ENCODE measurements around the gene MDGA2.

MDGA2 gene

GRCh38 chr14:47471075-47471474 is 204.3 kb downstream of the MDGA2 start:
- FAIRE-seq, result no peak

DNA sequence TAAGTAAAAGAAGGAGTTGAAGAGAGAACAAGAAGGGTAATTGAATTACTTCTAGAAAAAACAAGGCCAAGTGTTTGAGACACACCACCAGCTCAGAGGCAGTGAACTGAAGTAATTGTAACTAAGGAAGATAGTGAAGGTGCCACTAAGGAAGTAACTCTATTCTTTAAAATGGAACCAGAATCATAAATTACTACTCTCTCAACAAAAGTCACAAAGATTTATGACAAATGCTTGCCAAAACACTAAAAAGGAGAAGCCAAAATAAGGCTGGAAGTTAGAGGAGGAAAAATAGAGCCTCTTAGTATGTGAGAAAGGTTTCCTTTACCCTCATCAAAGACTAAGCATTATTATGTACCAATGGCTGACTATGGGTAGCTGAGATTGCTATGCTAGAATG is 208.5 kb downstream of the MDGA2 start:
- FAIRE-seq, result no peak

GRCh38 chr14:47454025-47454424 is 221.4 kb downstream of the MDGA2 start:
- no peak for FAIRE-seq

DNA sequence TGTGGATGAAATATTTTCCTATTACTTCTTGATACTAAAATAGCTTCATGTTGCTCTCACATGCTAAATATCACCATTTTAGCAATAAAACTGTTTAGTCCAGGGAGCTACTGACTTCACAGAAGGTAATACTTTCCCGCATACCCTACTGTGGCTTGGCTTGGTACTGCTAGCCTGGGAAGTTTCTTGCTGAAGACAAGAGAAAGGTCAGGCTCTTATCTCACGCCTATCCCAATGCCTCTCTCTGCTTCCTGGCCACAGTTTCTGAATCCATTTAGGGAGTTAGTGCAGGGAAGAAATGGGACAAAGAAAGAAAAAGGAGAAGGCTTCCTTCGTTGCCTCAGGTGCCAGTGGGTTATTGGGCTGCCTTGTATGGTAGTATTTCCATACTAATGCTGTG is 228.3 kb downstream of the MDGA2 start:
- no peak for FAIRE-seq

GRCh38 chr14:47442211-47442610 is 233.2 kb downstream of the MDGA2 start:
- no peak for FAIRE-seq

- FAIRE-seq, result no peak
Observed at GRCh38 chr14:47439953-47440352, 235.5 kb downstream of the MDGA2 start.

GRCh38 chr14:47438650-47439140 is 236.7 kb downstream of the MDGA2 start:
- FAIRE-seq, result no peak

DNA sequence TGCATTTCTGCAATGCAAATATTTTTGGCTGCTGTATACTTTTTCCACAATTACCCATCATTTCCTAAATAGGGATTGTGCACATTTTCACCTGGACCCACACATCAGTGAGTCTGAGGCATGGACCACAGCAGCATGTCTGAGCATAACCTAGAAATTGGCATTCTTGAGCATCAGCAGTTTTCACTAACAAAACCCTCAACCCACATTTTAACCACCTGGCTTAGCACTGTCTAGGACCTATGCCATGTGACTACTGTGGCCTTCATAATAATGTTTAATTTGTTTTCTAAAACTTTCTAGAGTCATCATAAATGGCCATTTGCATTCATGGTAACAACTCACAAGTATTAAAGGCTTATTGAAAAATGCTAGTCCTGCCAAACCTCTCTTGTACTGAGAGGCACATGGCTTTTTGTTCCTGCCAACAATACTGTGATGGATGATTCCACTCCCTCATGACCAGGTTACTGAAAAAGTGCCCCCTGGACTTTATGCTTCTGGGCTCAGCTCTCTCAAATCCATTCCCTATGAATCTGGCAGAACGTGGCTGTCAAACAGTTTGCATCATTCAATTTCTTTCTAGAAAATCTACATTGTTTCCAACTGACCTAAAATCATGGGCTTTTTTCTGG is 240.0 kb downstream of the MDGA2 start:
- FAIRE-seq, result no peak

- FAIRE-seq, result no peak
Observed at GRCh38 chr14:47427629-47428028, 247.8 kb downstream of the MDGA2 start.

- FAIRE-seq, result no peak
Observed at GRCh38 chr14:47425302-47425701, 250.1 kb downstream of the MDGA2 start.

DNA sequence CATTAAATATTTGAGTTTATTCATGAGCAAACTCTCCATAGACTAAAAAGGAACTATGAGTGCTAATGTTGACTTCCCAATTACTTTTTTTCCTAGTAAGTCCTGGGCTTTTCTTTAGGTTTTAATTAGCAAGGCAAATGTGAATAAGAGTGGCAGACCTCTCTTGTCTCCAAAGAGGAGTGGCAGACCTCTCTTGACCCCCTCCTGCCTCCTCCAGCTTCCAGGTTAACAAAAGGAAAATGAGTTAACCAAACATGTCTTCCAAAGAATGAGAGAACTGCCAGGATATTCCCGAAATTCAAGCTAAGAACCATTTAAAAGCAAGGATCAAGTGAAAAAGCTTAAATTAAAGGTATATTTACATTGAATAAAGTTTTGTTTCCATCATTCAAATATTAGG is 253.2 kb downstream of the MDGA2 start:
- no peak for FAIRE-seq

- FAIRE-seq, result no peak
Observed at GRCh38 chr14:47411523-47411922, 263.9 kb downstream of the MDGA2 start.

DNA sequence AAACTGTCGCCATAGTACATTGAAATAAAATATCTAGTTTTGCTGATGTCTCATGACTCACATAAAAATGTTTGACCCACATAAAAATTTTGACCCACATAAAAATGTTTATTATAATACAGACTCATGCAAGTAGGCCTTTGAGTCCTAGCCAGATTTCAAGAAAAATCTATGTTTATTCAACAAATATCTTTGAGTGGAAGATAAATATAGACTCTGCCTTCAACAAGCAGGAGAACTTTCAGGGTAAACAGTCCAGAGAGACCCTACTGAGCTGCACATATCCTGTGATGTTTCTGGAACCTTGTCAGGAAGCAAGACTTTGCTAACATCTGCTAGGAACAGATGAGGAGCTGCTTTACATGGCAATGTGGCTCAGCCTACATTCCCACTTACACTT is 283.1 kb downstream of the MDGA2 start:
- no peak for FAIRE-seq

DNA sequence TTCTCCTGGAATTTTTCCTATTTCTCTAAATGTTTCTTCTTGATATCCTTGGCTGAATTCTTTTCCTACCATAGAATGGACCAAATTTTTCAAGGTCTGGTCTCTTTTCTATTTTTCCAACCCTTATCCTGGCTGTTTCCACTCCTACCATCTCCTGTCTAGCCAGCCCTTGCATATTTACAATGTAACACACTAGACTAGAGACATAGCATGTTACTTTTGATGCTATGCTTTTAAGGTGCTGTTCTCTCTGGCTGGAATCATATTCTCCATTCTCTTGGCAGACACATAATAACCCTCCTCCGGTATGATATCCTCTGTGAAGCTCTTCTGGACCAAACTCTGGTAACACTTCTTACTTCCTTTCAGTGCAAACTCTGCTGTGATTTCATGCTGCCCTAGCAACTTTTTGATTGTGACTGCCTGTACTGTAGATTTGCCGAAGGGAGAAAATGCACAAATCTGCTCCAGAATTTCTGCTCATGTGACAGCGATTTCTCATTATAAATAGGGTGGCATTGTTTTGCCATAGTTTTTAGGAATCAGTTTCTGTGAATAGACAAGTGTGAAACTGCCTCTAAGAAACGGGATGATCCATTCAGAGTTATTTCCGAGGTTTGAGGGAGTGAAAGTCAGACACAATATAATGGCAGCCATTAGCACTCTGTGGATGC is 284.4 kb downstream of the MDGA2 start:
- FAIRE-seq, result no peak

- no peak for FAIRE-seq
Observed at GRCh38 chr14:47389535-47389934, 285.9 kb downstream of the MDGA2 start.

DNA sequence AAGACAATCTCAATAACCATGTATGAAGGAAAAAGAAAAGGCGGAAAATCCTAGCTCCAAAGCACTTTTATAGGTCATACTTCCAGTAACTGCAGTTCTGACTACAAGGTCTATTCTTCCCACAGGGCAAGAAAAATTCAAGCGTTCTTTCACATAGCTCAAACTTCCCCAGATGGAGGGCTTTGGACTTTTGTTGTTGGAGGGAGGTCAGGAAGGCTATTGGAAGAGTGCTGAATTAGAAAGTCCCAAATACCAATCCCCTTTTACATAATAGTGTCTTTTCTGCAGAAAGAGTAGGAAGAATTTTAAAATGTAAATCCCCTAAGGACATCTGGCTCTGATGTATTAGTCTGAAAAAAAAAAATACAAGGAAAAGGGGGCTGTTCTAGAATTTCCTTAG is 309.4 kb downstream of the MDGA2 start:
- no peak for FAIRE-seq

DNA sequence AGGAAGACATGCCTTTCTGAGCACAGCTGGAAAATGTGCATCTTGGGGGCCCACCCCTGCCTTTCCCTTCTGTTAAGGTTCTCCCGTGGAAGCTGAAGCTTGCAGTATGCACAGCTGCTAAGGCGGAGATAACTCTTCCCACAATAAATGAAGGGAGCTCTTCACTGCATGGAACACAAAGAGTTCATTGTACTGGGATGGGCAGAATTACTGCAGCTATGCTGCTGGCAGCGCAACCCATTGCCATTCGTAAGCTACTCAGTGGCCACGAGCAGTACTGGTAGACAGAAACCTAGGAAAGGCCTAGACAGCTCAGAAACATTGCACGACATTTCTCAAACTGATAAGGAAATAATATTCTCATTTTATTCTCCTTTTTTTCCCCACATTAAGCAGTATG is 310.2 kb downstream of the MDGA2 start:
- FAIRE-seq, result no peak

GRCh38 chr14:47353186-47353585 is 322.2 kb downstream of the MDGA2 start:
- FAIRE-seq, result no peak

- FAIRE-seq, result no peak
Observed at GRCh38 chr14:47346849-47347248, 328.6 kb downstream of the MDGA2 start.

DNA sequence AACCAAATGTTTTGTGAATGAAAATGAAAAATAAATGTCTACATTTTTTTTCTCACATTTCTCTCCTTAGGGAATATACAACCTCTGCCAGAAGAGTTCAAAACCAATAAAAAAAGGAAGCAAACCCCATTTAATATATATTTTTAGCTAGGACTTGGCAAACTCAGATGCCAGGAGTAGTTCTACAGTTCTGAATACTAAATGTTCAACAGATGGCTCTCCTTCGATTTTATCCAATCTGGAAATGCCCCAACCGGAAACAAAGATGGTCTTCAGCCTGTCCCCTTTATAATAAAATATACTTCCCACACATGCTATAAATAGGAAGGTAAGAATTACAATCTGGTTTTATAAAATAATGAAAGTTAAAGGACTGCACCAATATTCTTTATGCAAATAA is 330.4 kb downstream of the MDGA2 start:
- no peak for FAIRE-seq

GRCh38 chr14:47332939-47333338 is 342.5 kb downstream of the MDGA2 start:
- no peak for FAIRE-seq

DNA sequence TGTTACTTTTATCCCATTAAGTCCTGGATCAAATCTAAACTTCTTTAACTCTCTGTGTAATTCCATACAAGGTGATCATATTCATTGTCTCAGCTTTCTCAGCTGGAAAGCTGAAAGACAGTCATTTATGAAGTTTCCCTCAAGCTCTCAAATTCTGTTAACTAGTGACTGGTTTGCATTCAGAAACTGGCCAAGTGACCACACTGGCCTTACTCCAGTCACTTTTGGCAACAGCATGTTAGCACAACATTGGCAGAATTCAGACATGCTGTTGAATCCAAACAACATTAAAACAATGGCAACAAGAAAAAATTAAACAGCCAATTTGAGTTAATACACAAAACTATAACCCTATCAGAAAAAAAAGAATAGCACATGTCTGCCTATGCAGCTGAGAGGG is 343.3 kb downstream of the MDGA2 start:
- FAIRE-seq, result no peak

GRCh38 chr14:47328376-47328775 is 347.0 kb downstream of the MDGA2 start:
- FAIRE-seq, result no peak

GRCh38 chr14:47327336-47327735 is 348.1 kb downstream of the MDGA2 start:
- FAIRE-seq, result no peak

DNA sequence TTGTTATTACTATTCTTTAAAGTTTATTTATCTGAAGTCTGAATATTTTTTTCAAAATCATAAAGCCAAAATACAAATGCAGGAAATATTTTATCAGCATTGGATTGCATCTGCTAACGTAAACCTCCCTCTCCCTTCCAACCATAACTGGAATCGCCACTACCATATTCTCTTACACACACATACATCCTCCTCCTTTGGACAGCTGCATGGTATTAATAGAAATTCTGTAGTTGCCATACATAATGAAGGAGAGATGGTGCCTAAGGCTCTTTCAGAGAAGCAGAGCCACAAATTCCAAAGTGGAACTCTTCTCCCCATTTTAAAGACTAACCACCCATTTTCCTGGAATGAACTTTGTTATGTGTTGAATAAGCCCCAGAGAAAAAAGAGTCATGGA is 352.7 kb downstream of the MDGA2 start:
- no peak for FAIRE-seq
